GM10266 (cell line): Measurements from ENCODE around the gene RCE1.

Experiments used
- DNase-seq: peaks from one replicate; pipeline ENCODE4 v3.0.0; 2012; ENCODE audit errors: extremely low spot score
- TF ChIP-seq, protein P1 (sequence below): IDR thresholded peaks from 2 replicates; pipeline ENCODE4 v1.5.1; 2012; ENCODE audit warnings: mild to moderate bottlenecking, low read depth; ENCODE audit not compliant: control insufficient read depth, insufficient read depth; ENCODE audit errors: missing control alignments

Gene RCE1

DNA sequence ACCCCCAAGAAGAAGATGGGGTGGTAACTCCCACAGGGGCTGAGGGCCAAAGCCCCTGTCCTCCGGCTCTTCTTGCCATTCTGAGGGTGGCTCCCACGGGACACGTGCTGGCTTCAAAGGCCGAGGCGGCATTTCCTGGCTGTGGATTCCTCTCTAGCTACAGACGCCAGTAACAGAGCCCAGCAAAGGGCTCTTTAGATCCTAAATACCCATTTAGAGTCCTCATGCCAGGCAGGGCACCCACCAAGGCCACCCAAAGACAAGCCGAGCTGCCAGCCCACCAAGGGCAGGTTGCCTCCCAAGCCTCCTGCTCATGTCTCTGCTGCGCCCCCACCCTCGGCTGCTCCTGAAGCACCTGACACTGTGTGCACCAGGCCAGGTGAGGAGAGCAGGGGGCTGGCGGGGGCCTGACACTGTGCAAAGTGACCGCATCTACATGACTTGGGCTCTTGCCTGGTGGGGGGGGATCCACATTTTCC lies 19.4 kb downstream of the RCE1 start:
- DNase-seq = no peak
- TF ChIP-seq, protein P1, sequence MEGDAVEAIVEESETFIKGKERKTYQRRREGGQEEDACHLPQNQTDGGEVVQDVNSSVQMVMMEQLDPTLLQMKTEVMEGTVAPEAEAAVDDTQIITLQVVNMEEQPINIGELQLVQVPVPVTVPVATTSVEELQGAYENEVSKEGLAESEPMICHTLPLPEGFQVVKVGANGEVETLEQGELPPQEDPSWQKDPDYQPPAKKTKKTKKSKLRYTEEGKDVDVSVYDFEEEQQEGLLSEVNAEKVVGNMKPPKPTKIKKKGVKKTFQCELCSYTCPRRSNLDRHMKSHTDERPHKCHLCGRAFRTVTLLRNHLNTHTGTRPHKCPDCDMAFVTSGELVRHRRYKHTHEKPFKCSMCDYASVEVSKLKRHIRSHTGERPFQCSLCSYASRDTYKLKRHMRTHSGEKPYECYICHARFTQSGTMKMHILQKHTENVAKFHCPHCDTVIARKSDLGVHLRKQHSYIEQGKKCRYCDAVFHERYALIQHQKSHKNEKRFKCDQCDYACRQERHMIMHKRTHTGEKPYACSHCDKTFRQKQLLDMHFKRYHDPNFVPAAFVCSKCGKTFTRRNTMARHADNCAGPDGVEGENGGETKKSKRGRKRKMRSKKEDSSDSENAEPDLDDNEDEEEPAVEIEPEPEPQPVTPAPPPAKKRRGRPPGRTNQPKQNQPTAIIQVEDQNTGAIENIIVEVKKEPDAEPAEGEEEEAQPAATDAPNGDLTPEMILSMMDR = no peak

DNA sequence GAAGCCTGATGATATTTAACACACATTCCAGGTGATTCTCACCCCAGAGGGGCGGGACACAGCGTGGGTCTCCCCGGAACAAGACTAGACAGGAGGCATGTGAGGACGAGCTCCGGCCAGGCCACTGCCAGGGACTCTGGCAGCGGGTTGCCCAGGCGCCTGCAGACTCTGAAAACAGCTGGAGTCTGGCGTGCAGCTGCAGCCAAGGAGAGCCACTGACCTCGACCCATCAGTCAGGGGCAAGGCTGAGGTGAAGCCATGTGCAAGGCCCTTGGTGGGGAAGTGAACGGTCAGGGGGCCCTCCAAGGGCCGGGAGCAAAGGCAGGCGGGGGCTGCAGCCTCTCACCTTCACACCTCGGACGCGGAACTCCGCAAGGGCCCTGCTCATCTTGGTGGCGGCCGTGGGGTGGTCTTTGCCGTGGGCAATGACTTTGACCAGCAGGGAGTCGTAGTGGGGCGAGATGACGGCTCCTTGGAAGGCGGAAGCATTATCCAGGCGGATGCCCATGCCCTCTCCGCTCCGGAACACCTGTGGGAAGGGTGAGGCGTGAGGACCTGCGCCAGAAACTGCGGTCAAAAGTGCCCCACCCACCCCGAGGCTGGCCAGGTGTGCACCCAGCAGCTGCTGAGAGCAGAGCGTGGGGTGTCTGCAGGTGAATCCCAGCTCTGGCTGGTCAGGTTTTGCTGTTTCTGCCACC lies 20.3 kb downstream of the RCE1 start:
- no peak for DNase-seq
- TF ChIP-seq, protein P1 = no peak

DNA sequence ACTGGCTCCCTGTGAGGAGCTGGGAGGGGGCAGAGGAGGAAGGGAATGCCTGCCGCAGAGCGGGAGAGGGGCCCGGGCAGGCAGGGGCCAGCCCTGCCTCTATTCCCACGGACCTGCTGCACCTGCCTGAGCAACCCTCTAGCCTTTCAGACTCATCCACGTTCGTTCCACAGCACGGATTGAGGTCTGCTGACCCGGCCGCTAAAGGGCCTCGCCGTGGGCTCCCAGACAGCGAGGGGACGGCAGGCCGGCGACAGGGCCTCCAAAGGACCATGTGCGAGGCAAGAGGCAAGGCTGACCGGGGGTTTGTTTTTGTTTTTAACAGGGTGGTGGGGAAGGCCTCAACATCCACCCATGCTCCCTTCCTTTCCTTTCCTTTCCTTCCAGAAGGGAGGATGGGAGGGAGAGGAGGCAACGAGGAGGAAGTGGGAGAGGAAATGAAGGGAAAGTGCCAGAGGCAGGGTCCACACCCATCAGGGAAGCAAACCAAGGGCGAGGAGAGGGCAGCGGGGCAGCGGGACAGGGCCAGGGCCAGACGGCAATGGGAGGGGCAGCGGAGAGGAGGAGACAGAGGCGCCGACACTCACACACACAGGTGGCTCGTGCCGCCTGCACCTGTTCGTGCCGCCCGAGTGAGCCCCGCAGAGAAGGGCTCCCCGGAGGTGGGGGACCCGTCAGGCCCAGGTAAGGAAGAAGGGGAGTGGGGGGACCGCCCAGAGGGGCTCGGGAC lies 21.1 kb downstream of the RCE1 start:
- TF ChIP-seq, protein P1 = no peak
- no peak for DNase-seq

DNA sequence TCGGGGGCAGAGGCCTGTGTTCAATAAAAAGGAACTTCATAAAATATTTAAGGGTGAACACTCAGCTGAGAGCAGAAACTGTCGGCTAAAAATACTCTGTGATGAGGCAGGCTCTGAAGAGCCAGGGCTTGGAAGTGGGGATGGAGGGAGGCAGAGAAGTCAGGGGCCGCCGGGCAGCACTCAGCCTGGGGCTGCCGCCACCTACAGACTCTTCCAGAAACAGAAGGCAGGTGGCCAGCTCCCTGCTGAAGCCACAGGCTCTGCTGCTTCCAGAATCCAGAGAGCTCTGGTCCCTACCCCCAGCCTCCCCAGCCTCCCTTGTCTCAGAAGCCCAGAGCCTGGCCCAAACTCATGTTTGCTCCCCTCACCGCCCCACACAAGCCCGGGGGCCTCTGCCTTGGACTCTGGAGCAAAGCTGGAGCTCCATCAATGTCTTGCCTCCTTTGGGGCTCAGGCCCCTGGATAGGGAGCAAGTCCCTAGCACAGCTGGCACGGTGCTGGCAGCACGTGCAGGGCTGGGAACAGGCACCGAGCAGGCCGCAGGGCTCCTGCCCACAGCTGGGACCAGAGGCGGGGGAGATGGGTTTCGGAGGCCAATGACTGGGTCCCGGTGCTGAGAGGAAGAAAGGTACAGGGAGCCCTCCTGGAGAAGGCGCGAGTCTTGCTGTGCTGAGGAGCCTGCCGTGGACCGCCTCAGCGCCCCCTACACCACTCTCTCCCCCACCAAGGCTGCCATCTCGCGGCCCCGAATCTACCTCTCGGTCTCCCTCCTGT lies 21.9 kb downstream of the RCE1 start:
- TF ChIP-seq, protein P1 = no peak
- no peak for DNase-seq

DNA sequence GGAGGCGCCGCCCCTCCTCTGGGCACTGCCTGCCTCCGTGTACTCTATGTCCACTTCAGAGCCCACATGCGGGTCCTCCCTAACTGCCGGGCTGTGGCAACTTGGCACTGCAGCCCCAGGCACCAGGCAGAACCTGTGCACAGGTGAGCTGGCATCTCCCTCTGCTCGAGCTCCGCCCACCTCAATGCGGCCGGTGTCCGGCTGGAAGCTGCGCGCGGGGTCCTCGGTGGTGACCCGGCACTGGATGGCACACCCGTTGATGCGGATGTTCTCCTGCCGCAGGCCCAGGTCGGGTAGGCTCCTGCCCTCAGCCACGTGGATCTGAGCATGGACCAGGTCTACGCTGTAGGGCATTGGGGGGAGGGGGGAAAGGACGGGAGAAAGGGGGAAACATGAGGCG lies 22.8 kb downstream of the RCE1 start:
- TF ChIP-seq, protein P1 = no peak
- no peak for DNase-seq

DNA sequence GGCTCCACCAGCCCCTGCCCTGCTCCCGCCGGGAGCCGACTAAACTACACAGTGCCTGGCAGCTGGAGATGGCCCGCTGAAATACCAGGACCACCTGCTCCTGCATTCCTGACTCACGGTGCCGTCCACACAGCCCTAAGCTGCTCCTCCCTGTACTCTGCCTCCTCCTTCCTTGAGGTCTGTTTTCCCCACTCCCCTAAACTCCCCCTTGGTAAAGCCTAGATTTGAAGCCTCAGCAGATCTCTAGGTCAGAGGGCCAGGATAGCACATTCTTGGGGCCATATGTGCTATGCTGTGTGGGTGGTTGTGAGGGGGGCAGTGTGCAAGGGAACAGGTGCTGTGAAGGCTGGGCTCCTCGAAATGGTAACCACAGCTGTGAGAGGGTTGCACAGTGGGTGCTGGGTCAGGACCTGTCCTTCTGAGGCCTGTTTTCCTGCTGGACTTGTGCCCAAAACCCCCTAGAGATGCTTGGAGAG lies 23.3 kb downstream of the RCE1 start:
- TF ChIP-seq, protein P1 = no peak
- DNase-seq = no peak
